Measurements from ENCODE around the gene ZNF570.

DNA sequence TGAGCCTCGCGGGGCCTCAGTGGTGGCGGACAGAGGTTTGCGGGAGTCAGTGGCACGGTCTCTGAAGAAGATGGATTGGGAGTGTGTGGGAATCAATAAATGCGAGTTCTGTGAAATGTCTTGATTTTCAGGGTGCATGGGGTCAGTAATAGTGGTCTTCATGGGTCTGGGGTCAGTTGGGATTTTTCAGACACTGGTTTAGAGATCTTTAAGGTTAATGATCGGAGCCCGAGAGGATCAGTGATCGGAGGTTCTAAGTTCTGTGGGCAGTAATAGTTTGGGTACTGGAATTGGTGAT is 38.0 kb downstream of the ZNF570 start:
- no peak for TF ChIP-seq CTCF (IDR thresholded peaks at IDR 0.05)
- no peak for TF ChIP-seq POLR2A (IDR thresholded peaks at IDR 0.05)
